Daoy (cell line): ENCODE results near the gene ECHDC3. TPM values are rescaled to one million over a fixed set of nuclear protein-coding genes. Genes with fewer than 3 reads are reported as not detected.
"Not testable (repeated sequence)": the region's sequence is repeated elsewhere in the genome, so short reads cannot be mapped to it uniquely, and the experiment has no call there.

Source experiments
- DNase-seq: peaks from one replicate; pipeline ENCODE4 v3.0.0-alpha.2; 2015; ENCODE audit warnings: low read depth
- total RNA-seq: library from RNA; depleted of rRNA; stranded (reverse); fragments of >200 nt; shearing (Covaris generic); gene quantifications from 2 replicates; pipeline ENCODE4 v1.2.3, GENCODE V29; 2014

The ECHDC3 gene
- total RNA-seq, 1 experiment from 2014 or later, result 7.9 TPM

DNA sequence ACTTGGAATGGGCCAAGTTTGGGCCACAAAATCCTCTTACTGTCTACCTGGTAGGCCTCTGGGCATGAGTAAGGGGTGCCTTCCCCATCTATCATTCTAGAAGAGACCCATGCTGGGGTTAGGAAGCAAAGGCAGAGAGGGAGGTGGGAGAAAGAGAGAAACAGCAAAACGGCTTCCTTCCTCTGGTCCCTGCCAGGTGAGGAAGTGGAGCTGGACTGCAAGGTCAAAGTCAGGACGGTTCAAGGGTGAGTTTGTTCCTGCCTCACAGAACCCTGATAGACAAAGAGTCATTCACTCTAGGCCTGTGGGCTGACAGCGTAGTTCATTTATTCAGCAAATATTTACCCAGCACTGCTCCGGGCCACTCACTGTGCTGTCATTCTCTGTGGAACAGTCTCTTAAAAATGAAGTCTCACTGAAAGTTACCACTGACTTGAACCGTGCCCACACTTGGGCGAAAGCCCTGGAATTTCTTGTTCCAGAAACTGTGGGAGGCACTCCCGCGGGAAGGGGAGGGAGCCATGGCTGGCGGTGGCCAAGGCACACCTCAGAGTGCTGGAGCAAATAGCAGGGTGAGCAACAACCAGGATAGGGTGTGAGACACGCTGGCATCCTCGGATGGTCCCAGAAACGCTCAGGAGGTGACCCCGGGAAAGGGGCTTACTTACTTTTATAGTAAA is 26.2 kb upstream of the ECHDC3 start:
- peak; percentile 24 for DNase-seq

DNA sequence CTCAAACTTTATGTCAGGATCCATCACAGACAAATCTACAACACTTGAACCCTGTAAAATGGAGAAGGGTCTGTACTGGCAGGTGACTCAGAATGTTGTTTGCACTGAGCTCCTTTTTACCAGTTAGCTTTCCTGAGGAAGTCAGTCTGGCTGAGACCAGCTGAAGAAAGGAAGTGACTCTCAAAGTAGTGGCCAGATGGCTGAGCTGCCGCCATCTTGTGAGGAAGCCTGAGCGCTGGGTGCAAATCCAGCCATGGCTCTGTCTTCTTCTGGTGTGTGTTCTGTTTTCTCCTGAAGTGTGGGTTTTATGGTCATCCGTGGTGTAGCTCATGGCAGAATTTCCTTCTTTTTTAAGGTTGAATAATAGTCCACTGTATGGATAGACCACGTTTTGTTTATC is 25.5 kb upstream of the ECHDC3 start:
- no peak for DNase-seq

DNA sequence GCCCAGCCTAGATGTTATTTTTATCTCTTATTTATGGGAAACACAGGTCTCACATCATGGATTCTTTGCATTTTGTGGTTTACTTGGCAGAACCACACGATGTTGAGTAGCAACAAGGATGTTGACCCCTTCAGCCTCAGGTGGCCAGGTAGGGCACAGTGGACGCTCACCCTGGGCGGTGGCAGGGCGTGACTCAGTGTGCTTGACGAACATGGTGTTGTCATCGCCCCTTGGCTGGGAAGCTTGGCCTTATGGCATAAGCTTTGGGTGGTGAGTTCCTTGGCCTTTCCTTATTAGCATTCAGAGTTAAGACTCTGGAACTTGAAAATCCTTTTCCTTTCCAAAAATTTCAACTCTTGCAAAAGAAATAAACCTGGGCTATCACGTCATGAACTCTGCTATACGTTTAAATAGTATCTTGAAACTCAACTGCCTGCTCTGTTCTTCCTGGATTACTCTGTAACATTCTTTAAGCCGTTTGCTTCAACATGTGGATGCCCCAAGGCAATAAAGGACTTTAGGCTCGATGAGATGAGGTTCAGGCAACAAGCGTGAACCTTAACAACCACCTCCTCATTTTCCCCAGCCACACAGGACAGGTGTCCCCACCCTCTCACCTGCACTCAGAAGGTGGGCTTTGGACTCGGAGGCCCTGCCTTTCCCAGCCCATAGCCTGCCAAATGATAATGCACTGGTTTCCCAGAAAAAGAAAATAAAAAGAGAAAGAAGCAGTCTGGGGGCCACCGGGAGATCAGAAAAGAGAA is 22.5 kb upstream of the ECHDC3 start:
- DNase-seq, result no peak

DNA sequence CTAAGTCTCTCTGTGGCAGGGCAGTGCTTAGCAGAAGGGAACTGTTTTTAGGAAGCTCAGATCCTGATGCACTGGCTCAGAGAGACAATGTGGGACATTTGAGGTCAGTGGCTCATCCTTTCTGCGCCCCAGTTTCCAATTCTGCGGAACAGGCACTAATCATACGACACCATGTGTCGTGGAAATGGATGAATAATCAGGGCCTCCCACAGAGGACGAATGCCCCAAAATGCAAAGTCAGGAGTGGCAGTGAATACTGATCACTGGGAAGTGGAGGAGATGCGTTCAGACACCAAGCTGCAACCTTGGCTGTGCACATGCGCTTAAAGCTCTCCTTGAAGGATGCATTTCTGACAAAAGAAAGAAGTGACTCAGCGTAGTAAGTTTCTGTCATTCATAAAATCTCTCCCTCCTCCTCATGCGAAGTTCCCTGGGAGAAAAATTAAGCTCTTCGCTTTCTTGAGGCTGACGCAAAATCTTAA is 21.9 kb upstream of the ECHDC3 start:
- DNase-seq, result no peak

DNA sequence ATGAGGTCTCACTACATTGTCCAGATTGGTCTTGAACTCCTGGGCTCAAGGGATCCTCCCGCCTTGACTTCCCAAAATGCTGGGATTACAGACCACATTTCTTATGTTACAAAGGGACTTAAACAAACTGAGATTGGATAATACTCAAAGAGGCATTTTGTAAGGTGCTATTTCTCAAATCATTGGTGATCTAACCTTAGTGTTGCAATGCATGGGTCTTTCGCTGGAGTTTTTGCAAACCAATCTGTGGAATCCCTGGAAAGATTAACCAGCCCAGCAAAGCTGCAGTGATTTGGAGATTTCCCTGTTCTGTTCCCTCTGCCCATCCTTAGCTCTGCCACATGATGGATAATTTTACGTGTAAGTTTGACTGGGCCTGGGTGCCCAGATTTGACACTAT is 20.4 kb upstream of the ECHDC3 start:
- no peak for DNase-seq

DNA sequence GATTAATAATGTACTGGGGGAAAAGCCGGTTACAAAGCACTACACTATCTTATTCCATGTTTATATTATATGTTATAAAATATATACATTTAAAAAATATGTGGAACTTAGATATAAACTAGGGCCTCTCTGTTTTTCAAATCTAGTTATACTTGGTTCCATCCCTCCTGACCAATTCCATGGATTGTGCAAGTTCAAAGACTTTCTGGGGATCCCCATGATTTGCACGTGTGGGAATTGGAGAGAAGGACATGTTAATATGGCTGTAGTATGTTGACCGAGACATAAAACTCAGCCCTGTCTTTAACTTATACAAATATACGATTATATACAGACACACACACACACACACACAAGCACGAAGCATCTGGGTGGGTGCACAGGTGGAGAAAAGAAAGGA is 18.8 kb upstream of the ECHDC3 start:
- DNase-seq, result no peak

DNA sequence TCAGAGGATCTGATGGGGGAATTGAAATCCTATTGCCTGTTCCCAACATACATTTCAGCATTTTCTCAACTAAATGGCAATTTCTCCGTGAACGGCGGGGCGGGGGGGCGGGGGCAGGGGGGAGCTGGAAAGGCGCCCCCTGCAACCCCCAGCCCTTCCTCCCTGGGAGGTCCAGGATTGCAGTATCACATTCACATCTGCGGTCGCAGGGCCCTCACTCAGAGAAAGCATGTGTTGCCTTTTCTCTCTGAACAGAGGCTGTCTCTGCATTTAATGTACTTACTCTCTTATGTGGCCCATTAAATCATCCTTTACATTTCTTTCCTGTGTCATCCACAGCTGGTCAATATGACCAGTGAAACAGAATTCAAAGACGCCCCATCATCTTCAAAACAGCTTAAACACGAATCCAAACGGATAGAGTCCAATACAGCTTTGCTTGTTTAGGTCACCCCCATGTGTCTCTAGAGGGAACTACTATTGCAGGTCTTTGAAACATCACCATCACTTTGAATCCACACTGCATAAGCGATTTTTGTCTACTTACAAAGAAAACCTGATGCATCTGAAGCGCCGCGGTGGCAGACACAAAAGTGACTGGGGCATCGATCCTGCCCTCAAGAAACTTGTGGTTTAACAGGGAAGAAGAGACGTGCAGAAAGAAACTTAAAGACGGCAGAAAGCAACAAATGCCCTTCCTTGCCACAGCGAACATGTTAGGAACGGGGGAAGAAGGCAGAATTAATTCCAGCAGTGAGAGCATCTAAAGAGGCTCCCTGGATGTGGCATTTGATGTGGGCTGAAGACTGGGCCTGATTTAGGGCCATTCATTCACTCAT is 17.0 kb upstream of the ECHDC3 start:
- peak; percentile 32 for DNase-seq

DNA sequence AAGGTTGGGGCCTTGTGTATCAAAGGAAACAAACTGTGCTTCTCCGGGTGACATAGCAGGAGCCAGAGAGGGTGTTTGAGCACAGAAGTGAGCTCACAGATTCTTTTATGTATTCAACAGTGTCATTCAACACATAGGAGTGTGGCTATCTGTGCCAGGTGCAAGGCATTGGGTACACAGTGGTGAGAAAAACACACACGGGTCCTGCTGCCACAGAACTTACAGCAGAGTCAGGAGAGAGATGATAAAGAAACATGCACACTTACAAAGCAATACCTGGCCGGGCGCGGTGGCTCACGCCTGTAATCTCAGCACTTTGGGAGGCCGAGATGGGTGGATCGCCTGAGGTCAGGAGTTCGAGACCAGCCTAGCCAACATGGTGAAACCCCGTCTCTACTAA is 16.3 kb upstream of the ECHDC3 start:
- DNase-seq, result no peak

DNA sequence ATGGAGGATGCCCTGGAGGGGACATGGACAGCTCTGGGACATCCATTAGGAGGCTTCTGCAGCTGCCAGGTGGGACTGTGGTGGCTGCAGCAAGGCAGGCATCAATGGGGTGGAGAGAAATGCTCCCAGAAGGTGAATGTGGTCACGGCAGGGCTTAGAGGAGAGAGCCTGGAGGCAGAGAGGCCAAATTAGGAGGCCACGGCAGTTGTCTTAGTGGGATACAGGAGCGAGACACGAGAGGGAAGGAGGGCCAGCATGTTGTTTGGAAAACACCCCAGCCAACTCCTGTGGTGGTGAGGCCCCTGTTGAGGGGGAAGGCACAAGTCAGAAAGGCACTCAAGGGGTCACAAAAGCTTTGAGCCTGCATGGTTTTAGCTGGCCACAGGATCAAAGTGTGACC is 14.6 kb upstream of the ECHDC3 start:
- no peak for DNase-seq

DNA sequence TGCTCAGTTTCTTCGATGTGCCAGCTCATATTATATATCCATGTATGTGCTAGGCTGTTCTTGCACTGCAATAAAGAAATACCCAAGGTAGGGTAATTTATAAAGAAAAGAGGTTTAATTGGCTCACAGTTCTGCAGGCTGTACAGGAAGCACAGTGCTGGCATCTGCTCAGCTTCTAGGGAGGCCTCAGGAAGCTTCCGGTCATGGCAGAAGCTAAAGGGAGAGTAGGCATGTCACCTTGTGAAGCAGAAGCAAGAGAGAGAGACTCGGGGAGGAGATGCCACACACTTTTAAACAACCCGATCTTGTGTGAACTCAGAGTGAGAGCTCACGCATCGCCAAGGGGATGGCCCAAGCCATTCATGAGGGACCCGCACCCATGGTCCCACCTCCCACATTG is 13.8 kb upstream of the ECHDC3 start:
- no peak for DNase-seq

DNA sequence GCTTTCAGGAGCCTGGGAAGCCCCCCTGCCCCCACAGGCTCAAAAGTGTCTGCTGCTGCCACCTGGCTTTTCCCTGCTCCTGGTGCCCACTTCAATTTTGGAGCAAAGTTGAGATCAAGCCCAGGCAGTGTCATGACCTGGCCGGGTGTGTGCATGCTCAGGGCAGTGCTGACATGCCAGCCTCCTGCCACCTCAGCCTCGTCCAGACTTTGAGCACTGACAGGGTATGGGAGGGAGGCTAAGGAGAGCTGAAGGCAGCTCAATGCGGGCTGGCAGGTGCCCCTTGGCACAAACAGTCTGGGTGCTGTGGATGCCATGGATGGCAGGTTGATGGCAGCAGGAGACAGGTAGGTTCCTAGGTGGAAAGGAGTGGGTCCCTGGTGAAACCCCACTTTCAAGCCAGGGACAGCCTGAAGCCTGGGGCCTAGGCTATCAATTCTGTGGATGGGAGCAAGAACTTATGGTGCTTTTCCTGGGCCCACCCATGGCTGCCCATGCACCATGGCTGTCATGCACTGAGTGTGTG is 12.3 kb upstream of the ECHDC3 start:
- DNase-seq, result no peak

DNA sequence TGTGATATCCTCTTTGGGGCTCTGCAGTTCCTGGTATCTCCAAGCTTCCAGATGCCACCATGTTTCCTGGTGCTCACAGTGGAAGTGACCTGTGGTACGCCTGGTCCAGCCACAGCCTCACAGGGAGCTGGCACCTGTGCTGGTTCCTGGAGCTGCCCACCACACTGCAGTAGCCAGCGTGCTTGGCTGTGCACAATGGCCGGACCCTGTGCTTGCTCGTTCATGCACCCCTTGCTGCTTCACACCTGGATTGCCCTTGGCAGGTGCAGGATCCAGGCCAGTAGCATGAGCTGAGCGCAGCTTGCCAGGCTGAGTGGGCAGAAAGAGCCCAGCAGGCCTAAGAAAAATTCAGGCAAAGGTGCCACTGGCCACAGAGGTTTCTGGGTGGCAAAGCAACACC is 11.4 kb upstream of the ECHDC3 start:
- no peak for DNase-seq

DNA sequence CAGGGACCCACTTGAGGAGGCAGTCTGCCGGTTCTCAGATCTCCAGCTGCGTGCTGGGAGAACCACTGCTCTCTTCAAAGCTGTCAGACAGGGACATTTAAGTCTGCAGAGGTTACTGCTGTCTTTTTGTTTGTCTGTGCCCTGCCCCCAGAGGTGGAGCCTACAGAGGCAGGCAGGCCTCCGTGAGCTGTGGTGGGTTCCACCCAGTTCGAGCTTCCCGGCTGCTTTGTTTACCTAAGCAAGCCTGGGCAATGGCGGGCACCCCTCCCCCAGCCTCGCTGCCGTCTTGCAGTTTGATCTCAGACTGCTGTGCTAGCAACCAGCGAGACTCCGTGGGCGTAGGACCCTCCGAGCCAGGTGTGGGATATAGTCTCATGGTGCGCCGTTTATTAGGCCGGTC is 5.4 kb upstream of the ECHDC3 start:
- not testable (repeated sequence) for DNase-seq

DNA sequence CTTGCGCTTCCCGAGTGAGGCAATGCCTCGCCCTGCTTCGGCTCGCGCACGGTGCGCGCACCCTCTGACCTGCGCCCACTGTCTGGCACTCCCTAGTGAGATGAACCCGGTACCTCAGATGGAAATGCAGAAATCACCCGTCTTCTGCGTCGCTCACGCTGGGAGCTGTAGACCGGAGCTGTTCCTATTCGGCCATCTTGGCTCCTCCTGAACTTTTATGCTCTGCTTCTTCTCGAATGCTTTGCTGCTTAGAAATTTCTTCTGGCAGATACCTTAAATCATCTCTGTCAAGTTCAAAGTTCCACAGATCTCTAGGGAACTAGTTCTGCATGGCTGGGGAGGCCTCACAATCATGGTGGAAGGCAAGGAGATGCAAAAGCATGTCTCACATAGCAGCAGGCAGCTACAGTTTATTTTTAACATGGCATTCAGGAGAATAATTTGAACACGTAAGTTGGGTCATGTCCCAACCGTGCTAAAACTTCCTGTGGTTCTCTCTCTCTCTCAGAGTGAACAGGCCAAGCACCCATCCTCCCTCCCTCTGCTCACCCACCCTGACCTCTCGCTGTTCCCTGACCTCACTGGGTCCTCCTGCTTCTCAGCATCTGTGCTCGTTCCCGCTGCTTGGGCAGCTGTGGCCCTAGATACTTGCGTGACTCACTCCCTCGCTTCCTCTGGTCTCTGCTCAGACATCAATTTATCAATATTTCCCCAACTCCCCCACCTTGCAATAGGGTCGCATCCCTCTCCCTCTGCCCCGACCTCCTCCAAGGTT is 4.7 kb upstream of the ECHDC3 start:
- DNase-seq, result not testable (repeated sequence)

DNA sequence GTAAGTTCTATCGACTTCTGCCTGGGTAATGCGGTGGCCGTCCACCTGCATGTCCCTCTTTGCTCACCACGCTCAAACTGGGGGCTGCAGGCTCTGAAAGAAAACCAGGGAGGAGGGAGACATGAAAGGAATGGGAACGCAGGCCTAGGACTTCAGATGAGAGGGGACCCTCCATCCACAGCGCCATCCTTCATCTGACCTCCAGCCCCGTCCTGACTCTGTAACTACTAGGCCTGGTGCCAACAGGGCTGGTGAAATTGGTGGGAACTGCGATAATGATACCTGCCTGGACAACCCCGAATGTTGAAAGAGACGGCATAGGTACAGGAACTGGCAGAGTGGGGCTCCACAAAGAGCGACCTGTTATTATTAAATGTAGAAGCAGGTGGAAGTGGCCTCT is 1.3 kb upstream of the ECHDC3 start:
- DNase-seq, result no peak

DNA sequence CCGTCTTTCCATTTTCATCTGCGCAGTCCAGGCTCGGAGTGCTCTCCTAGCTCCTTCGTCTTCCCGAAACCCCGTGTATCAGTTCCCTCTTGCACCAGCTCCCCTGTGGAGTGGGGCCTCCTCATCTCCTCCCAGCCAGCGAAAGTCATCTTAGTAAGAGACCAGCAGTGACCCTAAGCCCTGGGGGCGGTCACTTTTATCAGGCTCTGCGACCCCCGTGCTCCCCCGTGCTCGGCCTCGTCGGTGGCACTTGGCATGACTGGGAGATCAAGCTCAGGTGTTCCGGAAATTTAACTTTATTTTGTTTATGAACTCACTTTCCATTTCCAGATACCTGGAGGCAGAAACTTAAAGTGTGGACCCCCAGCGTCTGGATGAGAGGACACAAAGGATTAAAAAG is 574 bp upstream of the ECHDC3 start:
- no peak for DNase-seq

DNA sequence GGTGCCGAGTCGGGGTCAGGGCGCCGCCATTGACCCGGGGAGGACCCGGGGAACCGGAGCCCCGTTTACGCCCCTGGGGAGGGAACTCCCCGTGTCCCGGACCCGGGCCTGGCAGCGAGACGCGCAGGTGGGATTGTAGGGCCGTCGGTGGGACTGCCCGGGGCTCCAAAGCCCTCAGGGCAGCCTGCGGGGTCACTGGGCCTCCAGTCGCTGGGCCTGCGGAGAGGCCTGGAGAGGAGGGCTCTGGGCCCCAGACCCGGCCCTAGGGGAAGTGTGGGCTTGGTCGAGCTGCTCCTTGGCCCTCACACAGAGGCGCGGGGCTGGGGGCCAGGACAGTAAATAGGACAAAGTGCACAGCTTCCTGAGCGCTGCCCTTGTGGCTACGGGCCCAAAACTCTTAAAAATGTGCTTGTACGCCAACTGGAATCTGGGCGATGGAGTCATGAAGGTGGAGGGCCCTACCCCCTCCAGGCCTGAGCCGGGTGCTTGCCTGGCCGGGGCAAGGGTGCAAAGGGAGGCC is 657 bp downstream of the ECHDC3 start:
- no peak for DNase-seq

DNA sequence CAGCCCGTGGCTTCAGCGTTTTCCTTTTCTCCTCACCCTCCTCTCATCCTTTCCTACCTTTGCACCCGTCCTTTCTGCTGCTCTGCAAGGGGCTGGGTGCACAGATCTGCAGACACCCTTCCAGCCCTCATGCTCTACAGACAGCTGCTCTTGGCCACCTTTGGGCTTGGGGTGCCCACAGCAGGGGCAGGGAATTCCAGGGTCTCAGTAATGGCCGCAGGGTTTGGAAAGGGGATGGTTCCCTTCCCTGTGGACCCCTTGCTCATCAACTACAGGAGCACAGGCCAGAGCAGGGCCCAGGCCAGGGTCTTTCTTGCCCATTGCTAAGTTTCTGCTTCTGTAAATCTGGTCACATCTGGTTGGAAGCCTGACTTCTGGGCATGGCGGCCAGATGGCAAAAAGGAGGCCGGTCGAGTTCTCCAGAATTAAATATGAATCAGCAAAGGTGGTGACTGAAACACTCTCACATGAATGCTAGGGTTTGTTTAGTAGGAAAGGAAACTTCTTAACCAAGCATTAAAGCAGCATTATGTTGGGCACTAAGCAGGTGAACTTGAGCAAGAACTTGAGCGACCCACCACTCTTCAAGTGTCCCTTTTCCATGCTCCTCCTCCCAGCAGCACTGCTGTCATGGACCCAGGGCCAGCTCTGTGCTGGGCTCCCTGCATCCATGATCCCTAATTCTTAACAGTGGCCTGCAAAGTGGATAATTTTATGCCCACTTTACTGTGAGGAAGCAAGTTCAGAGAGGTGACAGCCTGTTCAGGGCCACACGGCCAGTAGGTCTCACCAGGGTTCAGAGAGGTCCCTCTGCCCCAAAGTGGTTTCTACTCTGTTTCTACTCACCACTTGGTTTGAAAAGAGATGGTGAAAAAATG is 1.5 kb downstream of the ECHDC3 start:
- no peak for DNase-seq

DNA sequence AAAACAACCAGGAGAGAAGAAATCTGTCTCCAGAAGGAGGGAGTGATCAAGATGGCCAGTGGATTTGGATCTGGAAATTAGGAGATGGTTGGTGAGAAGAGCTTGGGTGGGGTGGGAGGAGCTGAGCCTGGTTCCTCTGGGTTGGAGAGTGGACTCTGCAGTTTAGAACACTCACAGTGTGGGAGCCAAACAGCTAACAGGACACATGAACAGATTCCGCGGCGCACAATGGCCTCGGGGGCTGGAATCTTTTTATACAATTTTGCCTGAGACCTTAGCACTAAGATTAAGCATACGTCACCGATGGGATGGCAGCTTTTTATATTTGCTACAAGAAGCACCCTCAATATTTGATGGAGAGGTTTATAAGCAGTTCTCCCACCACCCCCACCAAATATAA is 2.9 kb downstream of the ECHDC3 start:
- DNase-seq, result no peak

DNA sequence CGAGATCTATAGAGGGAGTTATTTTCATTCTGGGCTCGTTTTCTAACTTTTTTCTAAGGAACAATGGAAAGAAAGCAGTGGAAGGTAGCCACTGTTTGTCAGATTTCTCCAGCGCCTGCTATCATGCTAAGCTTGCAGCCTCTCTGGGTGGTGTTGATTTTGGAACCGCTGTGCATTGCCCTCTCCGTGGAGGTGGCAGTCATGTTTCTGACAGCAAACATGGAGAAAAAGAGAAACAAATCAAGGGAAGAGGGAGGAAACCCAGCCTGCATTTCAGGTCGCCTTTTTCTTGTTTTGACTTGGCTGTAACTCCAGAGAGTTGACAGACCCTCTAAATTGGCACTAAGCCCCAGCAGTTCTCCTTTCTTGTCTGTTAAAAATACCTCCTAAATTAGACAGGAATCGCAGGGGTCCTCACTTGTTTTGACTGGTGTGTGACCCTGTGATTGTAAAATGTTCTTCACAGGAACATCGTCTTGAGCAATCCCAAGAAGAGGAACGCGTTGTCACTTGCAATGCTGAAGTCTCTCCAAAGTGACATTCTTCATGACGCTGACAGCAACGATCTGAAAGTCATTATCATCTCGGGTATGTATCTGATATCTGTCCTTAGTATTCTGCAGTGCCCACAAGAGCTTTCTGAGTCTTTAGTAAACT is 4.8 kb downstream of the ECHDC3 start:
- no peak for DNase-seq
